Occipital lobe (tissue), 2 donors: Measurements from ENCODE around the gene CLCF1. TPM values are rescaled to one million over a fixed set of nuclear protein-coding genes. Genes with fewer than 3 reads are reported as not detected.
A peak's percentile ranks its signal among the peaks of the same experiment; 100 is the strongest.
"Not testable (repeated sequence)": the region's sequence is repeated elsewhere in the genome, so short reads cannot be mapped to it uniquely, and the experiment has no call there.

Source experiments
- DNase-seq: peaks from one replicate; lab custom pipeline; 2025; lab: John Stamatoyannopoulos, UW
- total RNA-seq: library from RNA; depleted of rRNA; stranded (reverse); fragments of >200 nt; gene quantifications from one replicate; pipeline ENCODE4 v1.2.3, GENCODE V29; 2014

The CLCF1 gene
- total RNA-seq, 1 donor from 2014 or later, result not detected

- no peak for DNase-seq
Measured at GRCh38 chr11:67408437-67409200, 35.2 kb upstream of the CLCF1 start.

GRCh38 chr11:67407688-67408163 lies 34.3 kb upstream of the CLCF1 start:
- DNase-seq, result no peak

GRCh38 chr11:67406969-67407687 lies 33.7 kb upstream of the CLCF1 start:
- DNase-seq, result peak; percentile 50

GRCh38 chr11:67406420-67406968 lies 33.1 kb upstream of the CLCF1 start:
- no peak for DNase-seq

GRCh38 chr11:67405688-67406339 lies 32.4 kb upstream of the CLCF1 start:
- no peak for DNase-seq

GRCh38 chr11:67405196-67405567 lies 31.8 kb upstream of the CLCF1 start:
- DNase-seq, result no peak

GRCh38 chr11:67404515-67405195 lies 31.3 kb upstream of the CLCF1 start:
- no peak for DNase-seq

- DNase-seq, result not testable (repeated sequence)
Measured at GRCh38 chr11:67403085-67403484, 29.7 kb upstream of the CLCF1 start.

GRCh38 chr11:67402192-67402839 lies 28.9 kb upstream of the CLCF1 start:
- not testable (repeated sequence) for DNase-seq

- DNase-seq, result peak; percentile 92
Measured at GRCh38 chr11:67401495-67402191, 28.2 kb upstream of the CLCF1 start, which contains the start of gene PPP1CA. Gene PPP1CA (minus strand): TSS chr11:67401858. CDS start chr11:67401782, 76 bp downstream.

GRCh38 chr11:67400942-67401494 lies 27.6 kb upstream of the CLCF1 start:
- DNase-seq, result no peak

GRCh38 chr11:67400251-67400941 lies 27.0 kb upstream of the CLCF1 start:
- no peak for DNase-seq

GRCh38 chr11:67398661-67399563 lies 25.5 kb upstream of the CLCF1 start:
- DNase-seq, result no peak

GRCh38 chr11:67397986-67398660 lies 24.7 kb upstream of the CLCF1 start:
- no peak for DNase-seq

GRCh38 chr11:67397536-67397935 lies 24.1 kb upstream of the CLCF1 start:
- no peak for DNase-seq

- no peak for DNase-seq
Measured at GRCh38 chr11:67396587-67397389, 23.4 kb upstream of the CLCF1 start.

GRCh38 chr11:67396259-67396581 lies 22.8 kb upstream of the CLCF1 start:
- DNase-seq, result no peak
